Tibial nerve (tissue), 4 donors: ENCODE results near the gene HEXIM2. TPM values are rescaled to one million over a fixed set of nuclear protein-coding genes. Genes with fewer than 3 reads are reported as not detected.

Experiments used
- DNase-seq, 2 donors: peaks; one replicate each; pipeline ENCODE4 v3.0.0-alpha.2; 2019; ENCODE audit warnings: low spot score in 2 of 2
- H3K27ac ChIP-seq, 4 donors: fragments of 200-600 bp; sonication (generic) in 3 of 4; one replicate each; pipeline ENCODE4 v1.5.1; 2017 to 2019; ENCODE audit warnings: mild to moderate bottlenecking in 1 of 4
- H3K27me3 ChIP-seq, 2 donors: fragments of 200-600 bp; sonication (generic) in 1 of 2; one replicate each; pipeline versions ENCODE4 v1.5.1 to v1.6.0; 2017 to 2019
- H3K36me3 ChIP-seq, 3 donors: fragments of 200-600 bp; sonication (generic); one replicate each; pipeline ENCODE4 v1.5.1; 2018 to 2019
- H3K4me1 ChIP-seq, 4 donors: fragments of 200-600 bp; sonication (generic) in 3 of 4; one replicate each; pipeline ENCODE4 v1.5.1; 2017 to 2019
- H3K4me3 ChIP-seq, 4 donors: fragments of 200-600 bp; sonication (generic) in 3 of 4; one replicate each; pipeline ENCODE4 v1.5.1; 2017 to 2019; ENCODE audit warnings: mild to moderate bottlenecking in 1 of 4, moderate library complexity in 1 of 4
- H3K9me3 ChIP-seq, 4 donors: fragments of 200-600 bp; sonication (generic) in 3 of 4; one replicate each; pipeline ENCODE4 v1.5.1; 2017 to 2019
- EP300 ChIP-seq, 2 donors: sonication (generic); formaldehyde crosslinking; IDR thresholded peaks; one replicate each; pipeline ENCODE4 v1.6.1; 2017; ENCODE audit warnings: antibody characterized with exemption in 2 of 2, mild to moderate bottlenecking in 1 of 2
- POLR2A ChIP-seq, 2 donors: fragments of 450-650 bp; IDR thresholded peaks; one replicate each; pipeline ENCODE4 v1.6.1; 2017; ENCODE audit warnings: antibody characterized with exemption in 2 of 2, mild to moderate bottlenecking in 2 of 2, moderate library complexity in 2 of 2
- WGBS, 2 donors: methylation state at CpG; one replicate each; pipeline ENCODE4 v1.1.5; 2018; 5-methylcytosine and 5-hydroxymethylcytosine counted together
- total RNA-seq, 4 donors: library from RNA; depleted of rRNA; stranded (reverse); fragments of >200 nt; gene quantifications; one replicate each; pipeline ENCODE4 v1.1.0, GENCODE V29; 2016
- TF ChIP-seq, protein P1 (sequence below), 5 experiments: fragments of 200-600 bp in 3 of 5; fragments of 450-650 bp in 2 of 5; sonication (generic) in 3 of 5; IDR thresholded peaks; one replicate each; pipeline ENCODE4 v1.5.1; 2016 to 2019; ENCODE audit warnings: antibody characterized with exemption in 5 of 5, mild to moderate bottlenecking in 3 of 5, moderate library complexity in 2 of 5

HEXIM2 gene
- total RNA-seq = 10 to 100 TPM in 2 of 4 donors, 1 to 10 TPM in 2; 6.6 to 17.5 (median 11.7) TPM

- peaks cover 0 to 4% (median 0%) of the 10 kb centered on the region in 3 donors for H3K36me3 ChIP-seq
- peak within 1 kb of the TSS; percentile 66 to 100 (median 86) for H3K4me3 ChIP-seq
- DNase-seq = peak; percentile 97 to 99
- H3K27ac ChIP-seq = peak within 1 kb of the TSS; percentile 96 to 100 (median 99)
- no peaks in the 10 kb centered on the region for H3K27me3 ChIP-seq
- 1% methylated on average over 40 to 49 of the region's 53 CpGs for WGBS, 2 donors
- H3K4me1 ChIP-seq = peaks cover 4 to 47% (median 30%) of the 10 kb centered on the region in 4 donors
- H3K9me3 ChIP-seq = no peaks in the 10 kb centered on the region
- TF ChIP-seq POLR2A (IDR thresholded peaks at IDR 0.05) = peak; percentile 96 to 99
- TF ChIP-seq, protein P1, sequence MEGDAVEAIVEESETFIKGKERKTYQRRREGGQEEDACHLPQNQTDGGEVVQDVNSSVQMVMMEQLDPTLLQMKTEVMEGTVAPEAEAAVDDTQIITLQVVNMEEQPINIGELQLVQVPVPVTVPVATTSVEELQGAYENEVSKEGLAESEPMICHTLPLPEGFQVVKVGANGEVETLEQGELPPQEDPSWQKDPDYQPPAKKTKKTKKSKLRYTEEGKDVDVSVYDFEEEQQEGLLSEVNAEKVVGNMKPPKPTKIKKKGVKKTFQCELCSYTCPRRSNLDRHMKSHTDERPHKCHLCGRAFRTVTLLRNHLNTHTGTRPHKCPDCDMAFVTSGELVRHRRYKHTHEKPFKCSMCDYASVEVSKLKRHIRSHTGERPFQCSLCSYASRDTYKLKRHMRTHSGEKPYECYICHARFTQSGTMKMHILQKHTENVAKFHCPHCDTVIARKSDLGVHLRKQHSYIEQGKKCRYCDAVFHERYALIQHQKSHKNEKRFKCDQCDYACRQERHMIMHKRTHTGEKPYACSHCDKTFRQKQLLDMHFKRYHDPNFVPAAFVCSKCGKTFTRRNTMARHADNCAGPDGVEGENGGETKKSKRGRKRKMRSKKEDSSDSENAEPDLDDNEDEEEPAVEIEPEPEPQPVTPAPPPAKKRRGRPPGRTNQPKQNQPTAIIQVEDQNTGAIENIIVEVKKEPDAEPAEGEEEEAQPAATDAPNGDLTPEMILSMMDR (IDR thresholded peaks at IDR 0.05) = peak in 2 of 5 experiments; percentile 22 to 50
- peak; percentile 93 to 100 for TF ChIP-seq EP300 (IDR thresholded peaks at IDR 0.05)
Measured at GRCh38 chr17:45161288-45162024, at the start of gene HEXIM2. HEXIM2 (plus strand) TSS chr17:45161875; CDS start chr17:45162794, 919 bp downstream.

GRCh38 chr17:45112559-45113423 lies 48.9 kb upstream of the HEXIM2 start:
- 90 to 94% methylated on average over 19 to 22 of the region's 23 CpGs for WGBS, 2 donors
- Histone ChIP-seq H3K27ac (peak overlapping the region in 2 of 4 donors; percentile 79), H3K27me3 (no peaks in the 10 kb centered on the region), H3K9me3 (no peaks in the 10 kb centered on the region), H3K4me1 (peaks cover 0 to 52% (median 6%) of the 10 kb centered on the region in 4 donors), H3K4me3 (no peak overlapping the region), H3K36me3 (peaks cover 0 to 76% (median 3%) of the 10 kb centered on the region in 3 donors)
- no peak for TF ChIP-seq POLR2A (IDR thresholded peaks at IDR 0.05)
- TF ChIP-seq, protein P1 (IDR thresholded peaks at IDR 0.05) = no peak
- no peak for TF ChIP-seq EP300 (IDR thresholded peaks at IDR 0.05)
- no peak for DNase-seq

DNA sequence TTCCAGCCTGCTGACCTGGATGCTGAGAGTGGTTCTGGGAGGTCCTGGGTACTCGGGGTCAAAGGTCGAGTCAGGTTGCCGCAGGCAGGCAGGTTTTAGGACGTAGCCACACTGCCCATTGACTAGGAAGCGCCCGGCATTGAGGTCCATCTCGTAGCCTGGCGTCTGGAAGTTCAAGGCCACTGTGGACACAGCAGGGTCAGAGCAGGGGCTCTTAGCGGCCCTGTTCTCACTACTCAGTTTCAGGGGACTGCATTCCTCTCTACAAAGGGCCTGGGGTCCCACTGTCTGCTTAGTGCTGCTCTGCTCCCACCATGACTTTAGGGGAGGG lies 48.3 kb upstream of the HEXIM2 start:
- WGBS, 2 donors = 62 to 69% methylated on average over 4 to 8 of the region's 9 CpGs
- H3K36me3 ChIP-seq = peaks cover 0 to 76% (median 3%) of the 10 kb centered on the region in 3 donors
- no peak overlapping the region for H3K4me3 ChIP-seq
- TF ChIP-seq EP300 (IDR thresholded peaks at IDR 0.05) (no peak), POLR2A (IDR thresholded peaks at IDR 0.05) (no peak)
- TF ChIP-seq, protein P1 (IDR thresholded peaks at IDR 0.05) = no peak
- no peak for DNase-seq
- H3K4me1 ChIP-seq = peaks cover 0 to 46% (median 5%) of the 10 kb centered on the region in 4 donors
- H3K9me3 ChIP-seq = no peaks in the 10 kb centered on the region
- H3K27me3 ChIP-seq = no peaks in the 10 kb centered on the region
- peak overlapping the region in 1 of 4 donors; percentile 79 for H3K27ac ChIP-seq

DNA sequence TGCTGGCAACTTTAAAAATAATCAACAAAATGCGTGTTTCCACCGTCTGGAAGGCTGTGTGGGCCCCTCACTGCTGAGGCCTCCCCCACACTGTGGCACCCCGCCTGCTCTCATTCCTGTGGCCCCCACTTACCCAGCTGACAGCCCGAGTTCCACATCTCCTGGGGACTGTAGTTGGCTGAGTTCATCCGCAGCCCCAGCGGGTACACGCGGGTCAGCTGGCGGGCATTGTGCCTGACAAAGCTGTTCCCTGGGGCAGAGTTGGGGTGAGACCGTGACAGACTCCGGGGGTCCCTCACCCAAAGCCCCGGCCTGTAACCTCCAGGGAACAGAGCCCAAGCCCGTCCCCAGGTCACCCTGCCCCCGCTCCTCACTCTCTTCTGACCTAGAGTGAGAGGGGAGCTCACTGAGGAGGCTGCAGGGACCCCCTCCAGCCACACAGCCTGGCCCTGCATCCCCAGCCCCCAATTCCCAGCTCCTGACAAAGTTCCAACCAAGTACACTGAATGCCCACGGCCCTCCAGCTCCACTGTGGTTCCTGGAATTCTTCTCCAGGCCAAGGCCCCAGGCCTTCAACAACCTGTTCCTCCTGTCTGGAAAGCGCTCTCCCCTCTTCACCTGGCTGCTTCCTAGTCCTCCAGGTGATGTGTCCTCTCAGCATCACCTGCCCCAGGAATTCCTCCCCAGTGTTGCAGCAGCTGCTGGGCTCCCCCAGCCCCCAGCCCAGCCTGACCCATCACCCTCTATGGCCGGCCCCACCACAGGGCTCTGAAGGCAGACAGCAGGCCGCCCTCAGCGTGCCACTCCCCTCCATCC lies 47.4 kb upstream of the HEXIM2 start:
- peaks cover 0 to 37% (median 5%) of the 10 kb centered on the region in 4 donors for H3K4me1 ChIP-seq
- no peak overlapping the region for H3K4me3 ChIP-seq
- no peak for TF ChIP-seq POLR2A (IDR thresholded peaks at IDR 0.05)
- no peak for TF ChIP-seq EP300 (IDR thresholded peaks at IDR 0.05)
- TF ChIP-seq, protein P1 (IDR thresholded peaks at IDR 0.05) = no peak
- no peaks in the 10 kb centered on the region for H3K9me3 ChIP-seq
- H3K36me3 ChIP-seq = peaks cover 0 to 76% (median 3%) of the 10 kb centered on the region in 3 donors
- WGBS, 2 donors = 72 to 79% methylated on average over 15 to 19 of the region's 19 CpGs
- no peak for DNase-seq
- no peaks in the 10 kb centered on the region for H3K27me3 ChIP-seq
- H3K27ac ChIP-seq = peak overlapping the region in 2 of 4 donors; percentile 25 to 79
